Activated naive CD4-positive, alpha-beta T cell treated with anti-CD3 and anti-CD28 coated beads, Interleukin-2, amount 50 U/mL, for 24 hours (primary cell): ENCODE data around the gene KHSRP.

Source experiments
- H3K27ac Mint-ChIP-seq: one replicate; pipeline ENCODE4 v1.8.0; 2021; ENCODE audit warnings: mild to moderate bottlenecking, mixed read lengths
- H3K27me3 Mint-ChIP-seq: one replicate; pipeline ENCODE4 v1.8.0; 2021; ENCODE audit warnings: mixed read lengths
- H3K36me3 Mint-ChIP-seq: one replicate; pipeline ENCODE4 v1.8.0; 2021; ENCODE audit warnings: mixed read lengths
- H3K4me1 Mint-ChIP-seq: one replicate; pipeline ENCODE4 v1.8.0; 2021; ENCODE audit warnings: mixed read lengths
- H3K4me3 Mint-ChIP-seq: one replicate; pipeline ENCODE4 v1.8.0; 2021; ENCODE audit warnings: mild to moderate bottlenecking, mixed read lengths
- H3K9me3 Mint-ChIP-seq: one replicate; pipeline ENCODE4 v1.8.0; 2021; ENCODE audit warnings: mixed read lengths

KHSRP gene

GRCh38 chr19:6457958-6458694 lies 33.5 kb upstream of the KHSRP start:
- no peaks in the 10 kb centered on the region for H3K9me3 Mint-ChIP-seq
- H3K27me3 Mint-ChIP-seq = no peaks in the 10 kb centered on the region
- H3K27ac Mint-ChIP-seq = peak overlapping the region; percentile 88
- H3K4me1 Mint-ChIP-seq = peaks cover 20% of the 10 kb centered on the region
- peaks cover 19% of the 10 kb centered on the region for H3K36me3 Mint-ChIP-seq
- H3K4me3 Mint-ChIP-seq = peak overlapping the region; percentile 91

DNA sequence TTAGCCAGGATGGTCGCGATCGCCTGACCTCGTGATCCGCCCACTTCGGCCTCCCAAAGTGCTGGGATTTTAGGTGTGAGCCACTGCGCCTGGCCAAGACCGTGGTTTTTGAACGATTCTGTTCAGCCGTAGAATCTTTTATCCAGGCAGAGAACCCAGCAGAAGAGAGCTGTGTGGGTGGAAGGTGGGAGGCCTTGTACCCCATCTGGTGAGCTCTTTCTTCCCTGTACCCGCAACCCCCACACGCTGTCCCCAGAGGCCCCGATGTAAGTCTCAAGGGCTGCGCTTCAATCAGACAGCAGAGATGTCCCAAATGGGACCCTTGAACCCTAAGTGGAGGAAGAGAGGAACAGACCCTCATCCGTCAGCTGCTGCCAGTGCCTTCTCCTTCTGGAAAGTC lies 31.3 kb upstream of the KHSRP start:
- Mint-ChIP-seq H3K27me3 (no peaks in the 10 kb centered on the region), H3K9me3 (no peaks in the 10 kb centered on the region), H3K36me3 (peaks cover 23% of the 10 kb centered on the region), H3K4me3 (no peak overlapping the region), H3K4me1 (peaks cover 20% of the 10 kb centered on the region), H3K27ac (no peak overlapping the region)

DNA sequence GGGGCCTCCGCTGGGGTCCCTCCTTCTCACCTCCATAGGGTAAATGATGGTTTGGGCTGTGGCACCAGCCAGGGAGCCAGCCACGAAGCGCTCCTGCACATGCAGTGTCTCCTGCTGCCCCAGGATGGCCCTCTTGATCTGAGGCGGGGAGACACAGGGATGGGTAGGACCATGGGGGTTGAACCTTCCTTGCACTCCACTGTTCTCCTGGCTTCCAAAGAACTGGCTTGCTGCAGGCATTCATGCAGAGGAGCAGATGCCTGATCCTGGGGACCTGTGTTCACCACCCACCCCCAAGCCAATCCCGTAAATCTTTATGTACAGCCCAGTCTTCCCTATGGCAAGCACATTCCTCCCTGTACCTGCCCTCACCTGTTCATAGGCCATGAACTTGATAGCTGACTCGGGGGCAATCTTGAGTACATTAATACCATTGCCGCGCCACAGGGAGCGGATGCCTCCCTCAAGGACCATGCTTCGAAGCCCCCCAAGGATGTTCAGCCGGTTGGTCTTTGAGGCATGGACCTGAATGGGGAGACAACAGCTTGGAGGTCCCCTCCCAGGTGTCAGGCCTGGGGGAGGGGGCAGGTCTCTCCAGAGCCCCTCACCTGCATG lies 29.4 kb upstream of the KHSRP start:
- H3K36me3 Mint-ChIP-seq = peaks cover 23% of the 10 kb centered on the region
- H3K27ac Mint-ChIP-seq = no peak overlapping the region
- H3K9me3 Mint-ChIP-seq = no peaks in the 10 kb centered on the region
- peaks cover 11% of the 10 kb centered on the region for H3K4me1 Mint-ChIP-seq
- H3K4me3 Mint-ChIP-seq = no peak overlapping the region
- no peaks in the 10 kb centered on the region for H3K27me3 Mint-ChIP-seq

- Mint-ChIP-seq H3K4me3 (no peak overlapping the region), H3K36me3 (peaks cover 23% of the 10 kb centered on the region), H3K27me3 (no peaks in the 10 kb centered on the region), H3K4me1 (no peaks in the 10 kb centered on the region), H3K9me3 (no peaks in the 10 kb centered on the region), H3K27ac (no peak overlapping the region)
These were observed 28.3 kb upstream of the KHSRP start for GRCh38 chr19:6452899-6453298.

DNA sequence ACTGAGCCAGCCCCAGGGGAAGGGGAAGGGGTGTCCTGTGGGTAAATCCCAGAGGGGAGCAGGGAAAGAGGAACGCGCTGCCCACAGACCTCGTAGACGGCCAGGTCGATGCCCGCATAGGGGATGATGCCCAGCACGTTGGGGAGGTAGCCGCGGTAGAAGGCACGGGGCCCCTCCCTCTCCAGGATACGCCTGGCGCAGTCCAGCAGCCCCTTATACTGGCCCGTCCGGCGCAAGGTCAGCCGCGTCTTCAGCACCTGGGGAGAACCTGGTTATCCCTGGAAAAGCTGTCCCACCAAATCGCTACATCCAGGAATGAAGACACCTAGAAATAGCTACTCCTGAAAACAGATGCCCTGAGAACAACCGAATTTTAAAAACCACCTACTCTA lies 27.6 kb upstream of the KHSRP start:
- no peaks in the 10 kb centered on the region for H3K9me3 Mint-ChIP-seq
- H3K27me3 Mint-ChIP-seq = no peaks in the 10 kb centered on the region
- H3K4me3 Mint-ChIP-seq = no peak overlapping the region
- H3K4me1 Mint-ChIP-seq = no peaks in the 10 kb centered on the region
- H3K27ac Mint-ChIP-seq = no peak overlapping the region
- peaks cover 23% of the 10 kb centered on the region for H3K36me3 Mint-ChIP-seq

- H3K27me3 Mint-ChIP-seq = no peaks in the 10 kb centered on the region
- peaks cover 24% of the 10 kb centered on the region for H3K36me3 Mint-ChIP-seq
- H3K4me1 Mint-ChIP-seq = no peaks in the 10 kb centered on the region
- no peaks in the 10 kb centered on the region for H3K9me3 Mint-ChIP-seq
- no peak overlapping the region for H3K4me3 Mint-ChIP-seq
- no peak overlapping the region for H3K27ac Mint-ChIP-seq
These were observed 27.1 kb upstream of the KHSRP start for GRCh38 chr19:6451583-6452222.

DNA sequence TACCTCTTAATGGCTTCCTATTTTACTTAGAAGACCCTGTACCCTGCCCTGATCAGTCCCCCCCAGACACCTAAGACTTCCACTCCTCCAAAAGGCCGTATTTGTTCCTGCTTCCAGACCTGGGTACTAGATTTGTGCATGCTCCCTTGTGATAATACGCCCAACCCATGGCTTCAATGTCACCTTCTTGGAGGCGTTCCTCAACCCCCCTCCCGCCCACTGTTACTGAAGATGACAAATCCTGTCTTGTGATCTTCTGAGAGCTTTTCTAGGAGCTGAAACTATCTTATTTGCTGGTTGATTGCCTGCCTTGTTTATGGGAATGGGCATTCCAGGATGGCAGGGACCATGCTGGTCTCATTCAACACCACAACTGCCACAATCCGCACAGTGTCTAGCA lies 25.6 kb upstream of the KHSRP start:
- H3K4me3 Mint-ChIP-seq = no peak overlapping the region
- H3K27ac Mint-ChIP-seq = no peak overlapping the region
- no peaks in the 10 kb centered on the region for H3K27me3 Mint-ChIP-seq
- H3K4me1 Mint-ChIP-seq = no peaks in the 10 kb centered on the region
- H3K36me3 Mint-ChIP-seq = peaks cover 26% of the 10 kb centered on the region
- no peaks in the 10 kb centered on the region for H3K9me3 Mint-ChIP-seq

GRCh38 chr19:6448045-6448444 lies 23.4 kb upstream of the KHSRP start:
- H3K9me3 Mint-ChIP-seq = no peaks in the 10 kb centered on the region
- no peak overlapping the region for H3K27ac Mint-ChIP-seq
- H3K4me3 Mint-ChIP-seq = no peak overlapping the region
- no peaks in the 10 kb centered on the region for H3K27me3 Mint-ChIP-seq
- H3K4me1 Mint-ChIP-seq = no peaks in the 10 kb centered on the region
- peaks cover 14% of the 10 kb centered on the region for H3K36me3 Mint-ChIP-seq

- no peaks in the 10 kb centered on the region for H3K4me1 Mint-ChIP-seq
- no peaks in the 10 kb centered on the region for H3K9me3 Mint-ChIP-seq
- no peak overlapping the region for H3K27ac Mint-ChIP-seq
- peaks cover 10% of the 10 kb centered on the region for H3K36me3 Mint-ChIP-seq
- H3K4me3 Mint-ChIP-seq = no peak overlapping the region
- no peaks in the 10 kb centered on the region for H3K27me3 Mint-ChIP-seq
These were observed 21.8 kb upstream of the KHSRP start for GRCh38 chr19:6446452-6446851.

DNA sequence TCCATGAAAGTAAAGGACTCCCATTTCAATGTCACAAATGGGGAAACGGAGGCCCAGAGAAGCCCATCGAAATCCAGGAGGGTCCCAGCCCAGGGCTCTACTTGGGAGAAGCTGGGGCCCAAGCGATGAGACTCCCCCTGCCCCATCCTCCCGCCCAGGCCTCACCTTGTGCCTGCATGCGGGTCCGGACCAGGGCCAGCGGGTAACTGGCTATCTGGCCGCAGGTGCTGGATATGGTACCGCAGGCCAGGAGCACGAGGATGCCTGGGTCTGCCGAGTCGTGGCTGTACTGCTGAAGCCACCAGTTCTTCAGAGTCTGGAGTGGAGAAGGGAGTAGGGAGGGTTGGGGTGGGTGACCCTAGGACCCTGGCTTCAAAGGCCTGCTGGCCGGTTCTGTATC lies 19.4 kb upstream of the KHSRP start:
- H3K27ac Mint-ChIP-seq = no peak overlapping the region
- H3K36me3 Mint-ChIP-seq = peaks cover 12% of the 10 kb centered on the region
- H3K4me3 Mint-ChIP-seq = no peak overlapping the region
- no peaks in the 10 kb centered on the region for H3K27me3 Mint-ChIP-seq
- H3K4me1 Mint-ChIP-seq = no peaks in the 10 kb centered on the region
- H3K9me3 Mint-ChIP-seq = no peaks in the 10 kb centered on the region

- no peaks in the 10 kb centered on the region for H3K27me3 Mint-ChIP-seq
- no peaks in the 10 kb centered on the region for H3K9me3 Mint-ChIP-seq
- no peak overlapping the region for H3K27ac Mint-ChIP-seq
- H3K36me3 Mint-ChIP-seq = peaks cover 12% of the 10 kb centered on the region
- H3K4me3 Mint-ChIP-seq = no peak overlapping the region
- H3K4me1 Mint-ChIP-seq = no peaks in the 10 kb centered on the region
These were observed 17.6 kb upstream of the KHSRP start for GRCh38 chr19:6442087-6442688.

DNA sequence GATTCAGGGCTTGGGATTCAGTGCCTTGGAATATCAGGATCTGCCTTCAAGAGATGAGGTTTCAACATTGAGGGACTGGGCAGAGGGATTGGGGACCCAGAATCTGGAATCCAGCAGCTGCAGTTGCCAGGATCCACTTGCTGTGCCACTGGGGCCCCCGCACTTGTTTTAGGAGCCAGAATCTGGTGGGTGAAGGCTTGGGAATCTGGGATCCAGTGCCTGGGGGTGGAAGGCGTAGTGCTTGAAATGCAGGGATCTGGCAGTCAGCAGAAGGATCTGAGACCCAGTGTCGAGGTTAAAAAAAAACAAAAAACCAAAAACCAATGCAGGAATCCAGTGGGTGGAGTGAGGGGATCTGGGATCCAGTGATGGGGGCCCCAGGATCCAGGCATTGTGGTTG lies 16.3 kb upstream of the KHSRP start:
- Mint-ChIP-seq H3K36me3 (peaks cover 6% of the 10 kb centered on the region), H3K4me1 (no peaks in the 10 kb centered on the region), H3K27me3 (no peaks in the 10 kb centered on the region), H3K27ac (no peak overlapping the region), H3K9me3 (no peaks in the 10 kb centered on the region), H3K4me3 (no peak overlapping the region)

DNA sequence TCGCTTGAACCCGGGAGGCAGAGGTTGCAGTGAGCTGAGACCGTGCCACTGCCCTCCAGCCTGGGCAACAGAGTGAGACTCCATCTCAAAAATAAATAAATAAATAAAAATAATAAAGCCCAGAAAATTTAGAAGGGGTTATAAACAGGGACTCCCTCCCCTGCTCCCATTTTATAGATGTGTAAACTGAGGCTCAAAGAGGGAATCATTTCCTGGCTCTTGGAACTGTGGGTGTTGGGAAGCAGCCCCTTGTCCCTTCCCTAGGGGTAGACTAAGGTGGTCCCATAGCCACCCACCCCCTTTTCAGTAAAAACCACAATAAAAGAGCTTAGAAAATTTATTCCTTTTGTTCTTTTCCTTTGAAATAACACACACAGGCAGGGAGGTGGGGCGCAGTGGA lies 15.1 kb upstream of the KHSRP start:
- Mint-ChIP-seq H3K36me3 (peaks cover 2% of the 10 kb centered on the region), H3K27me3 (no peaks in the 10 kb centered on the region), H3K27ac (no peak overlapping the region), H3K4me1 (no peaks in the 10 kb centered on the region), H3K4me3 (no peak overlapping the region), H3K9me3 (no peaks in the 10 kb centered on the region)

GRCh38 chr19:6433663-6434062 lies 9.1 kb upstream of the KHSRP start, which contains the start of gene SLC25A41:
SLC25A41 (minus strand) TSS chr19:6433763; CDS start chr19:6433693, 70 bp downstream.
- Mint-ChIP-seq H3K9me3 (no peaks in the 10 kb centered on the region), H3K27ac (no peak within 1 kb of the TSS), H3K27me3 (no peaks in the 10 kb centered on the region), H3K4me3 (no peak within 1 kb of the TSS), H3K4me1 (peaks cover 4% of the 10 kb centered on the region), H3K36me3 (peaks cover 2% of the 10 kb centered on the region)

DNA sequence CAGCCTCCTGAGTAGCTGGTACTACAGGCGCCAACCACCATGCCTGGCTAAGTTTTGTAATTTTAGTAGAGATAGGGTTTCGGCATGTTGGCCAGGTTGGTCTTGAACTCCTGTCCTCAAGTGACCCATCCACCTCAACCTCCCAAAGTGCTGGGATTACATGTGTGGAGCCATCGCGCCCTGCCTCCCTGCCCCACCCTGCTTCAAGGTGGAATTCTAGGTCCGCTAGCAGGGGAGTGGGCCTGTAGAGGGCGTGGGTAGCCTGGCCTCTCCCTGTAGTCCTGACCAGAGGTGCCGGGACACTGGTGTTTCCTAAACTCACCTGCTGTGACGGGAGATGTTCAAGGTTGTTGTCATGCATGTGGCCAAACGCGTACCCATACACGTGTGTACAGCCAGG lies 8.6 kb upstream of the KHSRP start:
- no peak overlapping the region for H3K4me3 Mint-ChIP-seq
- H3K27ac Mint-ChIP-seq = no peak overlapping the region
- H3K9me3 Mint-ChIP-seq = no peaks in the 10 kb centered on the region
- no peaks in the 10 kb centered on the region for H3K27me3 Mint-ChIP-seq
- peaks cover 4% of the 10 kb centered on the region for H3K4me1 Mint-ChIP-seq
- H3K36me3 Mint-ChIP-seq = peaks cover 2% of the 10 kb centered on the region

GRCh38 chr19:6431891-6432290 lies 7.3 kb upstream of the KHSRP start:
- no peak overlapping the region for H3K4me3 Mint-ChIP-seq
- no peaks in the 10 kb centered on the region for H3K27me3 Mint-ChIP-seq
- peaks cover 2% of the 10 kb centered on the region for H3K36me3 Mint-ChIP-seq
- no peaks in the 10 kb centered on the region for H3K9me3 Mint-ChIP-seq
- no peak overlapping the region for H3K27ac Mint-ChIP-seq
- H3K4me1 Mint-ChIP-seq = peaks cover 4% of the 10 kb centered on the region
